CMK (cell line): ENCODE results near the gene CORO1C.
A peak's percentile ranks its signal among the peaks of the same experiment; 100 is the strongest.
"Not testable (repeated sequence)": the region's sequence is repeated elsewhere in the genome, so short reads cannot be mapped to it uniquely, and the experiment has no call there.

Source experiments
- DNase-seq: peaks from one replicate; pipeline ENCODE4 v3.0.0-alpha.2; 2010; ENCODE audit warnings: low read depth

Gene CORO1C

DNA sequence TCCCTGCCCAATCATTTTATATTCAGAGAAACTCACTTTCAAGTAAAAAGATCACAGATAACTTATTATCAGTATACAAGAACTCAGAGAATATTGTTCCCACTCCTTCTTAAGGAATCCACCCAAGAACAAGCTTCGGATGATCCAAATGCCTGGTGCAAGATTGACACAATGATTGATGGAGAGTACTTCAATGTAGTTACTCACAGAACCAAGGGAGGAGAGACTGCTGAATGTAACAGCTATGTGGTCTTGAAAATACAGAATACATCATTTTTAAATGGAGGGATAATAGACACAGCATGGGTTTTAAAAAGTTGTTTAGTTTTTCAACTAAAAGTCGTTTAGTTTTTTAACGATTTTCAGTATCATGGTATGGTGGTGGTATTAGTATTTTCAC lies 59.3 kb downstream of the CORO1C start:
- DNase-seq: no peak

DNA sequence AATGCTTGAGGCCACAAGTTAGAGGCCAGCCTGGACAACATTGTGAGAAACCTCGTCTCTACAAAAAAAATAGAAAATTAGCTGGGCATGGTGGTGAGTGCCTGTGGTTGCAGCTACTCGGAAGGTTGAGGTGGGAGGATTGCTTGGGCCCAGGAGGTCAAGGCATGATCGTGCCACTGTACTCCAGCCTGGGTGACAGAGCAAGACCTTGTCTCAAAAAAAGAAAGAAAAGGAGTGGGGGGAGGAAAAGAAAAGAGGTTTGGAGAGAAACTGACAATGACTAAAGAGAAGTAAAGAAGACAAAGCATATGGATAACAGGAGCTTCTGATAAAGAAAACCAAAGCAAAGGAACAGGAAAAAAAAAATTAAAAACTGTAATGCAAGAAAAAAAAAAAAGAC lies 60.2 kb downstream of the CORO1C start:
- no peak for DNase-seq

- no peak for DNase-seq
Measured at GRCh38 chr12:108670066-108670631, 61.2 kb downstream of the CORO1C start.

DNA sequence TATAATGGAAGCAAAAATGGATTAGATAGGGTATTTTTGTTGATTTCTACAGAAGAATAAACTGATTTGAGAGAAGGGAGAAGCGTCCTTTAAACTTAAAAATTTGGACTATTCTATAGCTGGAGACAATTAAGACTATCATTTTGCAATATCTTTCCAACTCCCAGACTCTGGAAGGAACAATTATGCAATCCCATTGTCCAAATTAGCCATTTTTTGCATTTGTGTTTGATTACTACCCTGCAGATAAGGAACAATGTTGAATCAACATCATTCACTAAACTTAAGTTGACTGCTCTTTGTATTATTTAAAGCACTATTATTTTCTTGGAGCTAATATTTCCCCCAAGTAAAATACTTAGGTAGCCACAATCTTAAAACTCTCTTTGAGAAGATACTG lies 62.8 kb downstream of the CORO1C start:
- no peak for DNase-seq

DNA sequence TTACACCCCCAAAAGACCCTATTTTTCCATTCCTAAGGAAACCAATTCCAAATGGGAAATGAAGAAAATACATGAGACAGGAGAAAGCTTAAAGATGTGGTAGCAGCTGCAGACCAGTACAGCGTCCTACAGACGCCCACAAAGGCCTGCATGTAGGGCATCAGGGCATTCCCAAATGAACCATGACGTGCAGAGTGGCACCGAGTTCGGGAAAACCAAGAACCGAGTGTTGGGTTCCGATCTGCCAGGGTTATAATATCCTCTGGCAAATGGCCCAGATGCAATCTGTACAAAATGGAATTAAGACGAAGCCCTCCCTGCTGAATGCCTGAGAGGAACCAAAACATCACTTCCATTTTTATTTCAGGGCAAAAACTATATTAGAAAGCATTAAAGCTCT lies 63.3 kb downstream of the CORO1C start:
- DNase-seq: no peak

GRCh38 chr12:108667349-108667748 lies 64.0 kb downstream of the CORO1C start:
- no peak for DNase-seq

- no peak for DNase-seq
Measured at GRCh38 chr12:108666401-108666881, 64.9 kb downstream of the CORO1C start.

- no peak for DNase-seq
Measured at GRCh38 chr12:108665608-108666202, 65.6 kb downstream of the CORO1C start.

DNA sequence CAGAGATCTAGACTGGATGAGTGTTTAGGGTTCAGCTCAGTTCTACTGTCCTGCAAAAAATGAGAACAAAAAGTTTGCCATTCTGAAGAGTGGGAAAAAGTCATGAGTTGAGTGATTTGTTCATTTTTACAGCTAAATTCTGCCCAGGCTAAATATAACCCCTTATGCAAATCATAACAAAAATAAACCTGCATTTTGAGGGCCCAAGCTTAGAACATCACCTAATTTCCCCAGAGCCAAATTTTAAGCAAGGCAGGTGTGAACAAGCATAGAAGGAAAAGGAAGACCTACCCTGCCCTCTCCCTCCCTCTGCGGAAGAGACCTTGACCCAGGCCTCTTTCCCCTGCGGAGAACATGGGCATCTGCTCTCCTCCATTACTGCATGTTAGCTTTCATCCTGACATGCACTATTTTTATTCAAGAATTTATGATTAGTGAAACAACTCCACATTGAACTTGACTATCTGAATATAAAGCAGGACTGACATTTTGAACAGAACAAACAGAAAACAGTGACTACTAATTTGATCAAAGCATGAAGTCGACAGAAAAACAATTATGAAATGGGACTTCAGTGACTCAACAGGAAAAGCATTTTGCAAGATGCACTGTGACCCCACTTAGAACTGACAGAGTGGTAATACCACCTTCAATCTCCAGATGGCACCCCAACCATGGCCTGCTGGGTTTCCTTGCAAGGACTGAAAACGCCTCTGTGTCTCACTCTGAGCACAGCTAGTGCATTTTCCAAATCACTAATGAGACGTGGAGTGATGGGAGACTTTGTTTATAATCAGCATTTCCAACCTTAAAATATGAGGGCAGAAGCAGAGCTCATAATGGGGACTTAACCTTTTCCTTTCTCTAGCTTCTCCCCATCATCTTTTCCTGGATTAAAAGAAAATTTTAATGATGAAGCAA lies 66.7 kb downstream of the CORO1C start:
- peak; percentile 64 for DNase-seq

GRCh38 chr12:108663324-108664015 lies 67.8 kb downstream of the CORO1C start:
- DNase-seq: no peak

GRCh38 chr12:108658115-108658514 lies 73.2 kb downstream of the CORO1C start:
- not testable (repeated sequence) for DNase-seq

DNA sequence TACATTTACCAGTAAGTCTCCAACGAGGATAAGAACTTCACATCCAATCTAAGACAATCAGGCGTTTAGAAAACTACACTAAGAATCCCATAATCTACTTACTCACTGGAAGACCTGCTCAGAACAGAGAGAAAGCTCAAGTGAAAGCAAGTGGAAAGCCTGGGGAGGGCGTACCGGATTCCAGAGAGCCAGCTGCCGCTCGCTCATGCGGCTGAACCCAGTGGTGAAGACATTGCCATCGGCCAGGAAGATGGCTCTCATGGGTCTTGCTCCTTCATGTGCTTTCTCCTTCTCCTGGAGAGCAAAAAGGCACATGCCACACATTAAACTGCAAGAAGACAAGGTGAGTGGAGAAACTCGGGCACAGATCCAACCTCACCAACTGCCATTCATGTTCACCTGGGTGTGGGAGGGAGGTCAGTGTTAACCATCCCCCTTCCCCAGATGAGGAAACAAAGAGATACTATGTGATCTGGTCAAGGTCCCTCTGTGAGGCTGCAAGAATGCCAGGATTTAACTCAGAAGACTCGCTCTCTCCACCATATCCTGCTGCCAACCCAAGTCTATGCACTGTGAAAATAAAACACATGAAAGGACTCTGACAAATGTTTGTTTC lies 74.1 kb downstream of the CORO1C start:
- no peak for DNase-seq

DNA sequence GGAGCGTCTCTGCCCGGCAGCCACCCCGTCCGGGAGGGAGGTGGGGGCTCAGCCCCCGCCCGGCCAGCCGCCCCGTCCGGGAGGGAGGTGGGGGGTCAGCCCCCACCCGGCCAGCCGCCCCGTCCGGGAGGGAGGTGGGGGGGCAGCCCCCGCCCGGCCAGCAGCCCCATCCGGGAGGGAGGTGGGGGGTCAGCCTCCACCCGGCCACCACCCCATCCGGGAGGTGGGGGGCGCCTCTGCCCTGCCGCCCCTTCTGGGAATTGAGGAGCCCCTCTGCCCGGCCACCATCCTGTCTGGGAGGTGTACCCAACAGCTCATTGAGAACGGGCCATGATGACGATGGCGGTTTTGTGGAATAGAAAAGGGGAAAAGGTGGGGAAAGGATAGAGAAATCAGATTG lies 75.1 kb downstream of the CORO1C start:
- not testable (repeated sequence) for DNase-seq

- not testable (repeated sequence) for DNase-seq
Measured at GRCh38 chr12:108655812-108656175, 75.5 kb downstream of the CORO1C start.

DNA sequence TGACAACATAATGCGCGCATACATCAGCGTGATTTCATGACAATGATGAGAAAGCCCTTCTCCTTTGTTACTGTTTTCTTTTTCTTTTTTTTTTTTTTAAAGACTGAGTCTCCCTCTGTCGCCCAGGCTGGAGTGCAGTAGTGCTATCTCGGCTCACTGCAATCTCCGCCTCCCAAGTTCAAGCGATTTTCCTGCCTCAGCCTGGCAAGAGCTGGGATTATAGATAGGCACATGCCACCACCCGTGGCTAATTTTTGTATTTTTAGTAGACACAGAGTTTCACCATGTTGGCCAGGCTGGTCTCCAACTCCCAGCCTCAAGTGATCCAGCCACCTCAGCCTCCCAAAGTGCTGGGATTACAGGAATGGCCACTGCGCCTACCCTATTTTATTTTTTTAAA lies 76.7 kb downstream of the CORO1C start:
- not testable (repeated sequence) for DNase-seq

- no peak for DNase-seq
Measured at GRCh38 chr12:108653922-108654321, 77.4 kb downstream of the CORO1C start.

DNA sequence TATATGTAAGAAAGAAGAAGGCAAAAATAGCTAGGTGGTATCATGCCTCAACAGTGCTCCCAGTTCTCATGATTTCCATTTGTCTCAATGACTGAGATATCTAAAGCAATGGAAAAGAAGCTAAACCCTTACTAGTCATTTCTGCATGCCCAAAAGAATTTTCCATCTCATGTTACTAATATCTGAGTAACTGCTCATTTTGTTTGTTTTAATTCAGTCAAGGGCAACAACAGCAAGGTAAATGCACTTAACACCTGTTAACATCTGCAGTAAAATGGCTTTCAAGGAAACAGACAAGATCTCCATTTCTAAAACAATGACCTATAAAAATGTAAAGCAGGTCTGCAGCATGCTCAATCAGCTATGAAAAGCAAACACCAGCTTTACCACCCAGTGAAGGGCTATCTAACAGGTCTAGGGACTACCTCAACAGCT lies 78.2 kb downstream of the CORO1C start:
- no peak for DNase-seq

- no peak for DNase-seq
Measured at GRCh38 chr12:108650083-108650482, 81.2 kb downstream of the CORO1C start.

- DNase-seq: no peak
Measured at GRCh38 chr12:108649669-108650068, 81.6 kb downstream of the CORO1C start.

DNA sequence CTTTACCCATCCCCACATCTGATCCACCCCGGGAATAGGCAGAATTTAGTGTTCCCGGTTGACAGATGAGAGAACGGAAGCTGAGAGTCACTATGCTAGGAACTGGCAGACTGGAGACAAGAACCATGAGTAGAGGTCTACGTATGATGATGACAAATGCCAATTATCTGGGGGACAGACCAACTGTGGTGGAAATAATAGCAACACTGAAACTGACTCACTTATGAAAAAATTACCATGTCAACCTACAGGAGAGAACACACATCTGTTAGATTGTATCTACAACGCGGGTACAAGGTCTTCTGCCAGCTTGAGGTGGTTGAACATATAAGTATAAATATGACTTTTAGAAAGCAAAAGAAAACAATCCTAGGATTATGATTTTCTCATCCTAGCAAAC lies 82.2 kb downstream of the CORO1C start:
- DNase-seq: no peak

GRCh38 chr12:108648371-108648770 lies 82.9 kb downstream of the CORO1C start:
- no peak for DNase-seq
